Activated CD8-positive, alpha-beta memory T cell treated with anti-CD3 and anti-CD28 coated beads, Interleukin-2, amount 50 U/mL, for 1 hour (primary cell): Measurements from ENCODE around the gene PODNL1.
"Not testable (repeated sequence)": the region's sequence is repeated elsewhere in the genome, so short reads cannot be mapped to it uniquely, and the experiment has no call there.

Experiments
- DNase-seq: peaks from one replicate; pipeline ENCODE4 v3.0.0-alpha.2; 2020; ENCODE audit errors: extremely low read depth

Gene PODNL1

GRCh38 chr19:13926715-13927114, 11.5 kb downstream of the PODNL1 start:
- DNase-seq: no peak

- no peak for DNase-seq
These were observed 12.2 kb downstream of the PODNL1 start for GRCh38 chr19:13926010-13926409.

- no peak for DNase-seq
These were observed 14.8 kb downstream of the PODNL1 start for GRCh38 chr19:13923194-13923987.

- DNase-seq: not testable (repeated sequence)
These were observed 16.1 kb downstream of the PODNL1 start for GRCh38 chr19:13922118-13922517.

- no peak for DNase-seq
These were observed 17.1 kb downstream of the PODNL1 start for GRCh38 chr19:13920940-13921747.

GRCh38 chr19:13920524-13920923, 17.7 kb downstream of the PODNL1 start:
- no peak for DNase-seq

GRCh38 chr19:13918726-13919411, 19.3 kb downstream of the PODNL1 start:
- no peak for DNase-seq

- no peak for DNase-seq
These were observed 20.3 kb downstream of the PODNL1 start for GRCh38 chr19:13917888-13918406.

GRCh38 chr19:13914777-13915176, 23.4 kb downstream of the PODNL1 start:
- DNase-seq: no peak

GRCh38 chr19:13913352-13913751, 24.9 kb downstream of the PODNL1 start:
- DNase-seq: no peak

GRCh38 chr19:13909430-13909829, 28.8 kb downstream of the PODNL1 start:
- no peak for DNase-seq

- DNase-seq: no peak
These were observed 29.5 kb downstream of the PODNL1 start for GRCh38 chr19:13908674-13909073.

GRCh38 chr19:13906910-13907309, 31.3 kb downstream of the PODNL1 start:
- no peak for DNase-seq

- DNase-seq: no peak
These were observed 31.7 kb downstream of the PODNL1 start for GRCh38 chr19:13906521-13906904.

- peak; percentile 79 for DNase-seq
These were observed 32.3 kb downstream of the PODNL1 start, which contains the start of the genes BRME1 and CC2D1A for GRCh38 chr19:13905634-13906520. BRME1 (minus strand) TSS chr19:13906117; CDS start chr19:13904892, 1,225 bp downstream. CC2D1A (plus strand) TSS chr19:13906201; CDS start chr19:13906442, 241 bp downstream.

GRCh38 chr19:13902993-13903555, 35.1 kb downstream of the PODNL1 start:
- DNase-seq: no peak

- no peak for DNase-seq
These were observed 38.2 kb downstream of the PODNL1 start for GRCh38 chr19:13899912-13900584.

GRCh38 chr19:13899393-13899792, 38.8 kb downstream of the PODNL1 start:
- DNase-seq: no peak

GRCh38 chr19:13896227-13896626, 42.0 kb downstream of the PODNL1 start:
- no peak for DNase-seq

- no peak for DNase-seq
These were observed 43.7 kb downstream of the PODNL1 start for GRCh38 chr19:13894552-13894951.
